Loucy (cell line): ENCODE data around the gene DIDO1.
A peak's percentile ranks its signal among the peaks of the same experiment; 100 is the strongest.

Source experiments
- H2AFZ ChIP-seq: fragments of 200-600 bp; sonication (generic); 2 replicates; pipeline ENCODE4 v1.6.0; 2016; ENCODE audit warnings: antibody characterized with exemption, mild to moderate bottlenecking, low read length, moderate library complexity
- H3F3A ChIP-seq: fragments of 200-600 bp; 2 replicates; pipeline ENCODE4 v1.6.0; 2016; ENCODE audit warnings: antibody characterized with exemption, low read depth, mild to moderate bottlenecking
- H3K27me3 ChIP-seq: fragments of 200-600 bp; sonication (generic); 2 replicates; pipeline ENCODE4 v1.6.1; 2014; ENCODE audit warnings: low read length, mild to moderate bottlenecking; ENCODE audit not compliant: insufficient read depth, poor library complexity, severe bottlenecking
- H3K36me3 ChIP-seq: fragments of 200-600 bp; sonication (generic); 2 replicates; pipeline ENCODE4 v1.6.1; 2016; ENCODE audit warnings: low read length; ENCODE audit not compliant: insufficient read depth
- H3K4me1 ChIP-seq: fragments of 200-600 bp; sonication (generic); 2 replicates; pipeline ENCODE4 v1.5.1; 2014; ENCODE audit warnings: low read length, mild to moderate bottlenecking; ENCODE audit not compliant: insufficient read depth, poor library complexity, severe bottlenecking
- H3K4me2 ChIP-seq: fragments of 200-600 bp; sonication (generic); 2 replicates; pipeline ENCODE4 v1.6.0; 2014; ENCODE audit warnings: antibody characterized with exemption, low read length, low read depth, mild to moderate bottlenecking; ENCODE audit not compliant: poor library complexity, severe bottlenecking
- H3K4me3 ChIP-seq: fragments of 200-600 bp; sonication (generic); 2 replicates; pipeline ENCODE4 v1.5.1; 2014; ENCODE audit warnings: low read length, mild to moderate bottlenecking, mixed read lengths; ENCODE audit not compliant: poor library complexity, severe bottlenecking
- H3K79me2 ChIP-seq: fragments of 200-600 bp; sonication (generic); 2 replicates; pipeline ENCODE4 v1.6.1; 2014; ENCODE audit warnings: low read length; ENCODE audit not compliant: insufficient read depth
- H3K9ac ChIP-seq: fragments of 200-600 bp; sonication (generic); 2 replicates; pipeline ENCODE4 v1.6.0; 2014; ENCODE audit warnings: mild to moderate bottlenecking, low read depth, low read length, moderate library complexity; ENCODE audit not compliant: poor library complexity, severe bottlenecking
- H3K9me2 ChIP-seq: fragments of 200-600 bp; sonication (generic); replicated peaks from 2 replicates; pipeline ENCODE4 v1.6.1; 2016; ENCODE audit warnings: low read depth, low read length, mixed read lengths
- H3K9me3 ChIP-seq: fragments of 200-600 bp; sonication (generic); 2 replicates; pipeline ENCODE4 v1.6.1; 2014; ENCODE audit warnings: mild to moderate bottlenecking, antibody characterized with exemption, low read length, low read depth; ENCODE audit not compliant: insufficient read depth
- H4K20me1 ChIP-seq: fragments of 200-600 bp; sonication (generic); 2 replicates; pipeline ENCODE4 v1.6.0; 2014; ENCODE audit warnings: antibody characterized with exemption, low read length, mild to moderate bottlenecking; ENCODE audit not compliant: insufficient read depth, poor library complexity, severe bottlenecking
- CTCF ChIP-seq: fragments of 200-600 bp; sonication (generic); conservative IDR thresholded peaks from 2 replicates; pipeline ENCODE4 v1.5.1; 2014; ENCODE audit warnings: mild to moderate bottlenecking, antibody characterized with exemption, low read length
- EZH2phosphoT487 ChIP-seq: fragments of 200-600 bp; IDR thresholded peaks from 2 replicates; pipeline ENCODE4 v1.6.1; 2018; ENCODE audit warnings: antibody characterized with exemption, mild to moderate bottlenecking, moderate library complexity, borderline replicate concordance

Gene DIDO1

DNA sequence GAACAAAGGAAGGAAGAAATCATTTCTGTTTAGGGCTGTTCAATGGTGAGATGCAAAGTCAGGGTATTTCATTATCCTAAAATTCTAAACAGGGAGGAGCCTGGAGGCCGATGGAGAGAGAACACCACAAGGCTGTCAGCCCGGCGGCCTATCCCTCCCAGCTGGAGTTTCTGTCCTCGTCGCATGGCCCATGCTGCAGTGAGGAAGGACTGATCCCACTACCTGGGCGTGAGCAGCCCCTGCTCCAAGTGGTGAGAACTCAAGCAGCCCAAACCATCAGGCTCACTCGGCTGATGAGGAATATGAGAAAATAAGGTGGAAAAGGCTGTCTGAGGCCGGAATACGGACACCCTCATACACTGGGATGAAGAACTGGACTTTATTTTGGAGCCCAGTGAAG lies 30.8 kb downstream of the DIDO1 start:
- Histone ChIP-seq H3K27me3 (no peaks in the 10 kb centered on the region), H3K79me2 (no peaks in the 10 kb centered on the region), H3F3A (no peaks in the 10 kb centered on the region), H3K4me1 (no peaks in the 10 kb centered on the region), H2AFZ (no peak overlapping the region), H3K4me2 (no peak overlapping the region), H3K9me2 (no peaks in the 10 kb centered on the region), H3K4me3 (no peak overlapping the region), H4K20me1 (no peaks in the 10 kb centered on the region), H3K9ac (no peak overlapping the region), H3K9me3 (no peaks in the 10 kb centered on the region), H3K36me3 (peaks cover 55% of the 10 kb centered on the region; the same call in 1 of the 2 replicates)
- TF ChIP-seq EZH2phosphoT487 (no peak), CTCF (no peak)

- Histone ChIP-seq H3K9ac (no peak overlapping the region), H3K27me3 (no peaks in the 10 kb centered on the region), H3K36me3 (peaks cover 68% of the 10 kb centered on the region; the same call in 1 of the 2 replicates), H3K4me3 (no peak overlapping the region), H2AFZ (no peak overlapping the region), H3K4me1 (no peaks in the 10 kb centered on the region), H3K9me2 (no peaks in the 10 kb centered on the region), H3K9me3 (no peaks in the 10 kb centered on the region), H3K79me2 (no peaks in the 10 kb centered on the region), H3K4me2 (no peak overlapping the region), H4K20me1 (no peaks in the 10 kb centered on the region), H3F3A (no peaks in the 10 kb centered on the region)
- no peak for TF ChIP-seq CTCF
- no peak for TF ChIP-seq EZH2phosphoT487
Measured at GRCh38 chr20:62894261-62894660, 32.0 kb downstream of the DIDO1 start.

GRCh38 chr20:62893700-62894099 lies 32.6 kb downstream of the DIDO1 start:
- H2AFZ ChIP-seq, result no peak overlapping the region
- H3K4me1 ChIP-seq, result no peaks in the 10 kb centered on the region
- no peak overlapping the region for H3K9ac ChIP-seq
- no peaks in the 10 kb centered on the region for H3K9me3 ChIP-seq
- no peak overlapping the region for H3K4me3 ChIP-seq
- no peaks in the 10 kb centered on the region for H3K9me2 ChIP-seq
- H3K4me2 ChIP-seq, result no peak overlapping the region
- no peaks in the 10 kb centered on the region for H3F3A ChIP-seq
- H3K36me3 ChIP-seq, result peaks cover 74% of the 10 kb centered on the region; the same call in 1 of the 2 replicates
- H3K27me3 ChIP-seq, result no peaks in the 10 kb centered on the region
- no peaks in the 10 kb centered on the region for H4K20me1 ChIP-seq
- peak; percentile 18; the same call in 1 of the 2 replicates for TF ChIP-seq CTCF
- no peak for TF ChIP-seq EZH2phosphoT487
- H3K79me2 ChIP-seq, result no peaks in the 10 kb centered on the region
